SK-N-SH treated with all-trans-retinoic acid at 6 μM for 48 hours (cell line): Measurements from ENCODE around the gene WBP11.

Source experiments
- ARNTL ChIP-seq: fragments of 450-650 bp; formaldehyde crosslinking; IDR thresholded peaks from 2 replicates; pipeline ENCODE4 v1.5.0; 2020; ENCODE audit warnings: low read depth, mild to moderate bottlenecking, moderate library complexity, borderline replicate concordance
- ESRRG ChIP-seq: fragments of 250-450 bp; sonication (Bioruptor Pico); IDR thresholded peaks from 2 replicates; pipeline ENCODE4 v1.6.1; 2021; ENCODE audit warnings: mild to moderate bottlenecking
- ISL1 ChIP-seq: fragments of 250-450 bp; sonication (Bioruptor Pico); IDR thresholded peaks from 2 replicates; pipeline ENCODE4 v2.1.2; 2022; ENCODE audit warnings: mild to moderate bottlenecking, moderate library complexity
- PATZ1 ChIP-seq: fragments of 250-450 bp; sonication (Bioruptor Pico); IDR thresholded peaks from 2 replicates; pipeline ENCODE4 v1.8.0; 2020; ENCODE audit warnings: mild to moderate bottlenecking, moderate library complexity, borderline replicate concordance
- TCF4 ChIP-seq: fragments of 250-450 bp; sonication (Bioruptor Pico); IDR thresholded peaks from 2 replicates; pipeline ENCODE4 v1.8.0; 2021; ENCODE audit warnings: mild to moderate bottlenecking, moderate library complexity, borderline replicate concordance
- ZFP3 ChIP-seq: fragments of 250-450 bp; sonication (Bioruptor Pico); IDR thresholded peaks from 2 replicates; pipeline ENCODE4 v1.5.0; 2020; ENCODE audit warnings: mild to moderate bottlenecking, moderate library complexity
- ZNF70 ChIP-seq: fragments of 450-650 bp; formaldehyde crosslinking; IDR thresholded peaks from 2 replicates; pipeline ENCODE4 v1.5.0; 2020; ENCODE audit warnings: mild to moderate bottlenecking, moderate library complexity
- TF ChIP-seq, protein P1 (sequence below): fragments of 250-450 bp; sonication (Bioruptor Pico); IDR thresholded peaks from 2 replicates; pipeline ENCODE4 v1.5.1; 2020; ENCODE audit warnings: low read depth, mild to moderate bottlenecking, moderate library complexity

- TF ChIP-seq TCF4 (CRISPR knock-in tag) = no peak
- TF ChIP-seq ZNF70 (CRISPR knock-in tag) = no peak
- no peak for TF ChIP-seq ISL1 (CRISPR knock-in tag)
- TF ChIP-seq, protein P1, sequence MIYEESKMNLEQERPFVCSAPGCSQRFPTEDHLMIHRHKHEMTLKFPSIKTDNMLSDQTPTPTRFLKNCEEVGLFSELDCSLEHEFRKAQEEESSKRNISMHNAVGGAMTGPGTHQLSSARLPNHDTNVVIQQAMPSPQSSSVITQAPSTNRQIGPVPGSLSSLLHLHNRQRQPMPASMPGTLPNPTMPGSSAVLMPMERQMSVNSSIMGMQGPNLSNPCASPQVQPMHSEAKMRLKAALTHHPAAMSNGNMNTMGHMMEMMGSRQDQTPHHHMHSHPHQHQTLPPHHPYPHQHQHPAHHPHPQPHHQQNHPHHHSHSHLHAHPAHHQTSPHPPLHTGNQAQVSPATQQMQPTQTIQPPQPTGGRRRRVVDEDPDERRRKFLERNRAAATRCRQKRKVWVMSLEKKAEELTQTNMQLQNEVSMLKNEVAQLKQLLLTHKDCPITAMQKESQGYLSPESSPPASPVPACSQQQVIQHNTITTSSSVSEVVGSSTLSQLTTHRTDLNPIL = no peak
- TF ChIP-seq ARNTL (CRISPR knock-in tag) = no peak
- no peak for TF ChIP-seq PATZ1
- no peak for TF ChIP-seq ZFP3 (CRISPR knock-in tag)
- TF ChIP-seq ESRRG (CRISPR knock-in tag) = no peak
Measured at GRCh38 chr12:14844401-14844800, 41.1 kb upstream of the WBP11 start.
